H1 (cell line): ENCODE results near the gene PRKN.

Source experiments
- CTCF ChIP-seq, 3 experiments: IDR thresholded peaks; 1 replicate in 2 of 3; 2 replicates in 1 of 3; pipeline versions ENCODE4 v1.5.1 to v1.6.1; 2011; ENCODE audit warnings: low read length in 3 of 3, mild to moderate bottlenecking in 3 of 3, inconsistent platforms in 2 of 3, low read depth in 1 of 3, moderate library complexity in 1 of 3; ENCODE audit not compliant: insufficient read depth in 1 of 3; ENCODE audit errors: control extremely low read depth in 1 of 3
- TCF12 ChIP-seq: IDR thresholded peaks from 2 replicates; pipeline ENCODE4 v1.6.1; 2011; ENCODE audit warnings: low read depth, mild to moderate bottlenecking, low read length

- TF ChIP-seq TCF12 (no peak), CTCF (IDR thresholded peaks at IDR 0.05; ENCODE audit: control extremely low read depth in 1 of 3, insufficient read depth in 1 of 3, low read depth in 1 of 3, low read length in 3 of 3) (no peak)
Measured at GRCh38 chr6:161354276-161354840, 1373.2 kb downstream of the PRKN start.
